Measurements from ENCODE around the gene C1orf74. TPM values are rescaled to one million over a fixed set of nuclear protein-coding genes. Genes with fewer than 3 reads are reported as not detected.
A peak's percentile ranks its signal among the peaks of the same experiment; 100 is the strongest.

C1orf74 gene
- total RNA-seq, 1 experiment from 2014 or later: 3.5 TPM

GRCh38 chr1:209774592-209774991 is 9.8 kb downstream of the C1orf74 start:
- no peak for DNase-seq (ENCODE audit: low read depth in 1 of 2, low spot score in 2 of 2)
- no peak overlapping the region for H3K27ac ChIP-seq
- peaks cover 6% of the 10 kb centered on the region for H3K4me1 ChIP-seq (replicated peaks)

GRCh38 chr1:209772126-209772525 is 12.2 kb downstream of the C1orf74 start:
- DNase-seq (ENCODE audit: low read depth in 1 of 2, low spot score in 2 of 2): no peak
- H3K27me3 ChIP-seq (replicated peaks): no peaks in the 10 kb centered on the region
- H3K36me3 ChIP-seq: no peaks in the 10 kb centered on the region
- no peak overlapping the region for H3K4me3 ChIP-seq
- no peaks in the 10 kb centered on the region for H3K9me3 ChIP-seq (replicated peaks)
- peaks cover 19% of the 10 kb centered on the region for H3K4me1 ChIP-seq (replicated peaks)
- no peak overlapping the region for H3K27ac ChIP-seq

More at GRCh38 chr1:209774592-209774991, 9.8 kb downstream of the C1orf74 start:
- no peaks in the 10 kb centered on the region for H3K27me3 ChIP-seq (replicated peaks)
- H3K9me3 ChIP-seq (replicated peaks): no peaks in the 10 kb centered on the region
- H3K36me3 ChIP-seq: no peaks in the 10 kb centered on the region
- no peak overlapping the region for H3K4me3 ChIP-seq

GRCh38 chr1:209770636-209771415 is 13.5 kb downstream of the C1orf74 start:
- Histone ChIP-seq H3K36me3 (no peaks in the 10 kb centered on the region), H3K4me3 (no peak overlapping the region), H3K27me3 (replicated peaks) (no peaks in the 10 kb centered on the region), H3K9me3 (replicated peaks) (no peaks in the 10 kb centered on the region), H3K27ac (no peak overlapping the region), H3K4me1 (replicated peaks) (peaks cover 19% of the 10 kb centered on the region)
- no peak for DNase-seq (ENCODE audit: low read depth in 1 of 2, low spot score in 2 of 2)

GRCh38 chr1:209769971-209770370 is 14.4 kb downstream of the C1orf74 start:
- Histone ChIP-seq H3K27me3 (replicated peaks) (no peaks in the 10 kb centered on the region), H3K4me3 (no peak overlapping the region), H3K9me3 (replicated peaks) (no peaks in the 10 kb centered on the region), H3K27ac (peak overlapping the region; percentile 76), H3K36me3 (no peaks in the 10 kb centered on the region), H3K4me1 (replicated peaks) (peaks cover 19% of the 10 kb centered on the region)
- DNase-seq (ENCODE audit: low read depth in 1 of 2, low spot score in 2 of 2): no peak

- H3K9me3 ChIP-seq (replicated peaks): no peaks in the 10 kb centered on the region
- no peaks in the 10 kb centered on the region for H3K27me3 ChIP-seq (replicated peaks)
- peak; percentile 59 to 66 for DNase-seq (ENCODE audit: low read depth in 1 of 2, low spot score in 2 of 2)
- H3K4me3 ChIP-seq: no peak overlapping the region
- H3K27ac ChIP-seq: peak overlapping the region; percentile 76
- H3K4me1 ChIP-seq (replicated peaks): peaks cover 19% of the 10 kb centered on the region
- H3K36me3 ChIP-seq: no peaks in the 10 kb centered on the region
Measured at GRCh38 chr1:209769171-209769904, 15.0 kb downstream of the C1orf74 start.

- Histone ChIP-seq H3K27me3 (replicated peaks) (no peaks in the 10 kb centered on the region), H3K9me3 (replicated peaks) (no peaks in the 10 kb centered on the region), H3K4me1 (replicated peaks) (peaks cover 19% of the 10 kb centered on the region), H3K36me3 (no peaks in the 10 kb centered on the region), H3K4me3 (no peak overlapping the region), H3K27ac (peak overlapping the region; percentile 76)
- DNase-seq (ENCODE audit: low read depth in 1 of 2, low spot score in 2 of 2): no peak
Measured at GRCh38 chr1:209768354-209768774, 16.0 kb downstream of the C1orf74 start.

- Histone ChIP-seq H3K36me3 (no peaks in the 10 kb centered on the region), H3K4me1 (replicated peaks) (peaks cover 19% of the 10 kb centered on the region), H3K27me3 (replicated peaks) (no peaks in the 10 kb centered on the region), H3K9me3 (replicated peaks) (no peaks in the 10 kb centered on the region), H3K4me3 (no peak overlapping the region), H3K27ac (no peak overlapping the region)
- no peak for DNase-seq (ENCODE audit: low read depth in 1 of 2, low spot score in 2 of 2)
Measured at GRCh38 chr1:209767706-209768105, 16.7 kb downstream of the C1orf74 start.

GRCh38 chr1:209767096-209767495 is 17.3 kb downstream of the C1orf74 start:
- no peak overlapping the region for H3K27ac ChIP-seq
- no peaks in the 10 kb centered on the region for H3K36me3 ChIP-seq
- no peaks in the 10 kb centered on the region for H3K27me3 ChIP-seq (replicated peaks)
- H3K9me3 ChIP-seq (replicated peaks): no peaks in the 10 kb centered on the region
- DNase-seq (ENCODE audit: low read depth in 1 of 2, low spot score in 2 of 2): no peak
- peaks cover 19% of the 10 kb centered on the region for H3K4me1 ChIP-seq (replicated peaks)
- no peak overlapping the region for H3K4me3 ChIP-seq

- no peaks in the 10 kb centered on the region for H3K36me3 ChIP-seq
- peaks cover 19% of the 10 kb centered on the region for H3K4me1 ChIP-seq (replicated peaks)
Measured at GRCh38 chr1:209766051-209766450, 18.3 kb downstream of the C1orf74 start.

GRCh38 chr1:209761011-209761635 is 23.2 kb downstream of the C1orf74 start:
- Histone ChIP-seq H3K4me3 (no peak overlapping the region), H3K36me3 (no peaks in the 10 kb centered on the region), H3K27ac (no peak overlapping the region), H3K9me3 (replicated peaks) (no peaks in the 10 kb centered on the region), H3K27me3 (replicated peaks) (no peaks in the 10 kb centered on the region), H3K4me1 (replicated peaks) (no peaks in the 10 kb centered on the region)
- DNase-seq (ENCODE audit: low read depth in 1 of 2, low spot score in 2 of 2): no peak

More at GRCh38 chr1:209766051-209766450, 18.3 kb downstream of the C1orf74 start:
- H3K9me3 ChIP-seq (replicated peaks): no peaks in the 10 kb centered on the region
- H3K27ac ChIP-seq: no peak overlapping the region
- no peak overlapping the region for H3K4me3 ChIP-seq
- DNase-seq (ENCODE audit: low read depth in 1 of 2, low spot score in 2 of 2): no peak
- no peaks in the 10 kb centered on the region for H3K27me3 ChIP-seq (replicated peaks)

- Histone ChIP-seq H3K4me3 (no peak overlapping the region), H3K27me3 (replicated peaks) (no peaks in the 10 kb centered on the region), H3K9me3 (replicated peaks) (no peaks in the 10 kb centered on the region), H3K4me1 (replicated peaks) (no peaks in the 10 kb centered on the region), H3K36me3 (no peaks in the 10 kb centered on the region), H3K27ac (no peak overlapping the region)
- no peak for DNase-seq (ENCODE audit: low read depth in 1 of 2, low spot score in 2 of 2)
Measured at GRCh38 chr1:209759829-209760359, 24.5 kb downstream of the C1orf74 start.

- H3K4me1 ChIP-seq (replicated peaks): no peaks in the 10 kb centered on the region
- DNase-seq (ENCODE audit: low read depth in 1 of 2, low spot score in 2 of 2): no peak
- H3K9me3 ChIP-seq (replicated peaks): no peaks in the 10 kb centered on the region
- no peaks in the 10 kb centered on the region for H3K27me3 ChIP-seq (replicated peaks)
- H3K4me3 ChIP-seq: no peak overlapping the region
- no peak overlapping the region for H3K27ac ChIP-seq
- H3K36me3 ChIP-seq: no peaks in the 10 kb centered on the region
Measured at GRCh38 chr1:209758400-209758799, 26.0 kb downstream of the C1orf74 start.

GRCh38 chr1:209756615-209757445 is 27.5 kb downstream of the C1orf74 start:
- DNase-seq (ENCODE audit: low read depth in 1 of 2, low spot score in 2 of 2): no peak
- Histone ChIP-seq H3K4me1 (replicated peaks) (no peaks in the 10 kb centered on the region), H3K27me3 (replicated peaks) (no peaks in the 10 kb centered on the region), H3K27ac (no peak overlapping the region), H3K36me3 (no peaks in the 10 kb centered on the region), H3K4me3 (no peak overlapping the region), H3K9me3 (replicated peaks) (no peaks in the 10 kb centered on the region)
